Right cardiac atrium (tissue), 5 donors: Measurements from ENCODE around the gene HEPH. TPM values are rescaled to one million over a fixed set of nuclear protein-coding genes. Genes with fewer than 3 reads are reported as not detected.
"Not testable (repeated sequence)": the region's sequence is repeated elsewhere in the genome, so short reads cannot be mapped to it uniquely, and the experiment has no call there.

Experiments used
- ATAC-seq, 2 donors: fragments of 200-7000 bp; cut with Tn5 transposase; one replicate each; pipeline versions ENCODE4 v1.8.0 to v1.9.1; 2020; ENCODE audit warnings: moderate library complexity in 2 of 2, mild to moderate bottlenecking in 1 of 2
- DNase-seq, 3 donors: peaks; one replicate each; pipeline ENCODE4 v3.0.0-alpha.2; 2020
- H3K27ac ChIP-seq: one replicate; pipeline ENCODE4 v1.5.1; 2013; ENCODE audit warnings: mild to moderate bottlenecking, low read length, control low read depth, moderate library complexity
- H3K27me3 ChIP-seq: one replicate; pipeline ENCODE4 v1.6.1; 2013; ENCODE audit not compliant: control insufficient read depth, insufficient read depth
- H3K4me1 ChIP-seq: one replicate; pipeline ENCODE4 v1.6.1; 2013; ENCODE audit warnings: low read length; ENCODE audit not compliant: control insufficient read depth, insufficient read depth
- H3K4me3 ChIP-seq: one replicate; pipeline ENCODE4 v1.5.1; 2013; ENCODE audit warnings: low read length, control low read depth
- H3K9me3 ChIP-seq: one replicate; pipeline ENCODE4 v1.6.1; 2013; ENCODE audit warnings: low read length; ENCODE audit not compliant: control insufficient read depth
- WGBS: extraction: QIAGEN DNeasy Blood & Tissue Kit; methylation state at CpG from one replicate; pipeline ENCODE4 v1.1.7; 2013; 5-methylcytosine and 5-hydroxymethylcytosine counted together
- intact Hi-C, 4 donors: fragments of 100-400 bp; cut with DNase I; formaldehyde crosslinking; loops; one replicate each; pipeline versions ENCODE4 v1.11.0 to v1.14.0; 2022 to 2023
- long read RNA-seq, 4 donors: library from polyadenylated mRNA; unstranded; transcript quantifications; one replicate each; pipeline ENCODE4 v2.0.0, GENCODE V29; 2020 to 2021
- polyA plus RNA-seq: library from polyadenylated mRNA; stranded (reverse); fragments of 200-250 nt; gene quantifications from one replicate; pipeline ENCODE4 v1.2.3, GENCODE V29; 2013
- total RNA-seq, 4 donors: library from RNA; stranded (reverse); fragmentation: NEBNext Ultra II Directional; extraction: Animal tissue kit (Norgen Biotek cat#: 25700); gene quantifications; one replicate each; pipeline ENCODE4 v1.2.1, GENCODE V29; 2021
- donor health status: healthy with polysubstance abuse.
- donor health status: DM: no; HTN: yes; CAD: no.
- donor health status: DM: no; HTN: no; CAD: no.
- donor health status: DM: no; HTN: yes; CAD: no; lungs with severe emphysema.
- donor health status: DM: yes; HTN: yes; CAD: no.

HEPH gene
- total RNA-seq (10 to 100 TPM; 52.5 to 71.9 (median 60.4) TPM), polyA plus RNA-seq (16.0 TPM)
- long read RNA-seq, donor 1, full-length matches to known transcripts: 14 of 86 reads
- long read RNA-seq, donor 1, partial matches to known transcripts: 37 of 86 reads
- long read RNA-seq, donor 1, other reads (novel, unspliced or antisense): 35 of 86 reads
- long read RNA-seq, donor 2, full-length matches to known transcripts: 10 of 33 reads
- long read RNA-seq, donor 2, partial matches to known transcripts: 8 of 33 reads
- long read RNA-seq, donor 2, other reads (novel, unspliced or antisense): 15 of 33 reads
- long read RNA-seq, donor 3, full-length matches to known transcripts: 46 of 188 reads
- long read RNA-seq, donor 3, partial matches to known transcripts: 64 of 188 reads
- long read RNA-seq, donor 3, other reads (novel, unspliced or antisense): 78 of 188 reads
- long read RNA-seq, donor 4, full-length matches to known transcripts: 14 of 44 reads
- long read RNA-seq, donor 4, partial matches to known transcripts: 8 of 44 reads
- long read RNA-seq, donor 4, other reads (novel, unspliced or antisense): 22 of 44 reads

- intact Hi-C loops: no loop called here
- H3K9me3 ChIP-seq: no peaks in the 10 kb centered on the region
- ATAC-seq: peak; percentile 75 to 81
- H3K27ac ChIP-seq: peak within 1 kb of the TSS; percentile 64
- 16% methylated on average over 3 of the region's 3 CpGs for WGBS
- DNase-seq: peak in 2 of 3 donors; percentile 19 to 56
- no peaks in the 10 kb centered on the region for H3K4me1 ChIP-seq
- H3K4me3 ChIP-seq: peak within 1 kb of the TSS; percentile 87
- H3K27me3 ChIP-seq: no peaks in the 10 kb centered on the region
Measured at GRCh38 chrX:66163849-66164411, at the start of gene HEPH. HEPH (plus strand) TSS chrX:66164247; CDS start chrX:66170571, 6,324 bp downstream.

- H3K27ac ChIP-seq, ATAC-seq, H3K4me3 ChIP-seq, H3K27me3 ChIP-seq, intact Hi-C loops, H3K4me1 ChIP-seq, H3K9me3 ChIP-seq, DNase-seq: not testable (repeated sequence)
- 90% methylated on average over 6 of the region's 6 CpGs for WGBS
Measured at GRCh38 chrX:66118722-66119121, 45.3 kb upstream of the HEPH start.

- H3K4me1 ChIP-seq, H3K9me3 ChIP-seq, H3K27me3 ChIP-seq, intact Hi-C loops, ATAC-seq, H3K4me3 ChIP-seq, H3K27ac ChIP-seq, DNase-seq: not testable (repeated sequence)
- WGBS: 81% methylated on average over 2 of the region's 2 CpGs
Measured at GRCh38 chrX:66121354-66121753, 42.7 kb upstream of the HEPH start.

GRCh38 chrX:66126662-66127061, 37.4 kb upstream of the HEPH start:
- H3K27me3 ChIP-seq: no peaks in the 10 kb centered on the region
- H3K9me3 ChIP-seq: no peaks in the 10 kb centered on the region
- ATAC-seq (no peak), DNase-seq (no peak)
- no peak overlapping the region for H3K4me3 ChIP-seq
- H3K4me1 ChIP-seq: no peaks in the 10 kb centered on the region
- 67% methylated on average over 3 of the region's 3 CpGs for WGBS
- no peak overlapping the region for H3K27ac ChIP-seq
- intact Hi-C loops: no loop called here

GRCh38 chrX:66130469-66130868, 33.6 kb upstream of the HEPH start:
- Histone ChIP-seq H3K27ac (no peak overlapping the region), H3K4me3 (no peak overlapping the region), H3K27me3 (no peaks in the 10 kb centered on the region), H3K9me3 (no peaks in the 10 kb centered on the region), H3K4me1 (no peaks in the 10 kb centered on the region)
- DNase-seq (no peak), ATAC-seq (no peak)
- intact Hi-C loops: no loop called here

- H3K4me1 ChIP-seq, H3K27me3 ChIP-seq, DNase-seq, ATAC-seq, H3K27ac ChIP-seq, intact Hi-C loops, H3K9me3 ChIP-seq, H3K4me3 ChIP-seq: not testable (repeated sequence)
- 91% methylated on average over 4 of the region's 4 CpGs for WGBS
Measured at GRCh38 chrX:66135284-66135683, 28.8 kb upstream of the HEPH start.

- ATAC-seq (no peak), DNase-seq (no peak)
- Histone ChIP-seq H3K4me3 (no peak overlapping the region), H3K27me3 (no peaks in the 10 kb centered on the region), H3K9me3 (no peaks in the 10 kb centered on the region), H3K4me1 (no peaks in the 10 kb centered on the region), H3K27ac (no peak overlapping the region)
- intact Hi-C loops: no loop called here
- WGBS: 94% methylated on average over 1 of the region's 1 CpG
Measured at GRCh38 chrX:66142351-66142750, 21.7 kb upstream of the HEPH start.

GRCh38 chrX:66144258-66144657, 19.8 kb upstream of the HEPH start:
- no peaks in the 10 kb centered on the region for H3K4me1 ChIP-seq
- intact Hi-C loops: no loop called here
- H3K27me3 ChIP-seq: no peaks in the 10 kb centered on the region
- ATAC-seq (no peak), DNase-seq (no peak)
- no peak overlapping the region for H3K4me3 ChIP-seq
- H3K9me3 ChIP-seq: no peaks in the 10 kb centered on the region
- WGBS: 76% methylated on average over 2 of the region's 2 CpGs
- no peak overlapping the region for H3K27ac ChIP-seq

- no peak for DNase-seq
- H3K4me3 ChIP-seq: no peak overlapping the region
- intact Hi-C loops: no loop called here
- no peaks in the 10 kb centered on the region for H3K4me1 ChIP-seq
- H3K27ac ChIP-seq: no peak overlapping the region
- ATAC-seq: no peak
- H3K27me3 ChIP-seq: no peaks in the 10 kb centered on the region
- no peaks in the 10 kb centered on the region for H3K9me3 ChIP-seq
- 92% methylated on average over 1 of the region's 1 CpG for WGBS
Measured at GRCh38 chrX:66149519-66149918, 14.5 kb upstream of the HEPH start.

- H3K27me3 ChIP-seq: no peaks in the 10 kb centered on the region
- H3K4me1 ChIP-seq: no peaks in the 10 kb centered on the region
- no peak overlapping the region for H3K4me3 ChIP-seq
- intact Hi-C loops: no loop called here
- H3K9me3 ChIP-seq: no peaks in the 10 kb centered on the region
- DNase-seq: no peak
- H3K27ac ChIP-seq: no peak overlapping the region
- no peak for ATAC-seq
Measured at GRCh38 chrX:66150163-66150562, 13.9 kb upstream of the HEPH start.

- 77% methylated on average over 2 of the region's 2 CpGs for WGBS
- Histone ChIP-seq H3K4me1 (no peaks in the 10 kb centered on the region), H3K4me3 (no peak overlapping the region), H3K9me3 (no peaks in the 10 kb centered on the region), H3K27ac (no peak overlapping the region), H3K27me3 (no peaks in the 10 kb centered on the region)
- DNase-seq (no peak), ATAC-seq (no peak)
- intact Hi-C loops: no loop called here
Measured at GRCh38 chrX:66162331-66162822, 1.7 kb upstream of the HEPH start.
